ENCODE results near the gene TMEM63C.

Gene TMEM63C

DNA sequence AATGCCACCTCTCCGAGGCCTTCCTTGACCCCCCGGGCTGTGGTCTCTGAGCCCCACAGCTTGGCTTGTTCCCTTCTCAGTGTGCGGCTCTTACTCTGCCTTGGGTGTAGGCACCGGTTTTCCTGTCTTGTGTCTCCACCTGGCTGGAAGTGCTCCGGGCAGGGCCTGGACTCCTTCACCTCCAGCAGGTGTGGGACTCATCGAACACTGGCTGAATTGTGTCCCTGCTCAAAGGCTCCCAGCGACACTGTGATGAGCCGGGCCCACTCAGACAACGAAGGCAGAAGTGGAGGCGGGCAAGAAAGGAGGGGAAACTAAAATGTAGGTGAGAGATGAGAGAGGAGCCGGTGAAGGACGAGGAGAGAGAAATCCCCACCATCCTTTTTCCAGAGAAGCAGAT lies 18.0 kb downstream of the TMEM63C start:
- Histone ChIP-seq H3K36me3 (ENCODE audit: low read length) (no peaks in the 10 kb centered on the region), H3K4me2 (ENCODE audit: low read depth, low read length, poor library complexity, severe bottlenecking) (no peak overlapping the region), H3K9me3 (ENCODE audit: insufficient read depth, low read length) (no peaks in the 10 kb centered on the region), H3K27me3 (ENCODE audit: low read length) (no peaks in the 10 kb centered on the region), H3K4me3 (ENCODE audit: insufficient read depth, low read length, poor library complexity, severe bottlenecking) (no peak overlapping the region), H3K27ac (ENCODE audit: low read depth, low read length) (no peak overlapping the region), H2AFZ (ENCODE audit: low read depth, low read length, severe bottlenecking) (no peak overlapping the region), H3F3A (ENCODE audit: insufficient read depth) (no peaks in the 10 kb centered on the region), H4K20me1 (ENCODE audit: low read depth, low read length) (no peaks in the 10 kb centered on the region), H3K79me2 (ENCODE audit: insufficient read depth, low read length) (no peaks in the 10 kb centered on the region), H3K9ac (ENCODE audit: low read length) (no peak overlapping the region), H3K9me2 (replicated peaks; ENCODE audit: insufficient read depth, low read length) (no peaks in the 10 kb centered on the region)
- TF ChIP-seq CTCF (IDR thresholded peaks at IDR 0.05; ENCODE audit: insufficient read depth, low read length, poor library complexity, severe bottlenecking) (no peak), EZH2phosphoT487 (conservative IDR thresholded peaks at IDR 0.05; ENCODE audit: low read length) (no peak)

- H3K9me2 ChIP-seq (replicated peaks; ENCODE audit: insufficient read depth, low read length) = no peaks in the 10 kb centered on the region
- no peaks in the 10 kb centered on the region for H3K27me3 ChIP-seq (ENCODE audit: low read length)
- H4K20me1 ChIP-seq (ENCODE audit: low read depth, low read length) = no peaks in the 10 kb centered on the region
- H2AFZ ChIP-seq (ENCODE audit: low read depth, low read length, severe bottlenecking) = no peak overlapping the region
- no peaks in the 10 kb centered on the region for H3K79me2 ChIP-seq (ENCODE audit: insufficient read depth, low read length)
- no peak overlapping the region for H3K4me3 ChIP-seq (ENCODE audit: insufficient read depth, low read length, poor library complexity, severe bottlenecking)
- no peaks in the 10 kb centered on the region for H3F3A ChIP-seq (ENCODE audit: insufficient read depth)
- TF ChIP-seq CTCF (IDR thresholded peaks at IDR 0.05; ENCODE audit: insufficient read depth, low read length, poor library complexity, severe bottlenecking) (no peak), EZH2phosphoT487 (conservative IDR thresholded peaks at IDR 0.05; ENCODE audit: low read length) (no peak)
- no peak overlapping the region for H3K9ac ChIP-seq (ENCODE audit: low read length)
- no peak overlapping the region for H3K4me2 ChIP-seq (ENCODE audit: low read depth, low read length, poor library complexity, severe bottlenecking)
- no peaks in the 10 kb centered on the region for H3K36me3 ChIP-seq (ENCODE audit: low read length)
- no peak overlapping the region for H3K27ac ChIP-seq (ENCODE audit: low read depth, low read length)
- H3K9me3 ChIP-seq (ENCODE audit: insufficient read depth, low read length) = no peaks in the 10 kb centered on the region
Measured at GRCh38 chr14:77200406-77200985, 18.9 kb downstream of the TMEM63C start.

DNA sequence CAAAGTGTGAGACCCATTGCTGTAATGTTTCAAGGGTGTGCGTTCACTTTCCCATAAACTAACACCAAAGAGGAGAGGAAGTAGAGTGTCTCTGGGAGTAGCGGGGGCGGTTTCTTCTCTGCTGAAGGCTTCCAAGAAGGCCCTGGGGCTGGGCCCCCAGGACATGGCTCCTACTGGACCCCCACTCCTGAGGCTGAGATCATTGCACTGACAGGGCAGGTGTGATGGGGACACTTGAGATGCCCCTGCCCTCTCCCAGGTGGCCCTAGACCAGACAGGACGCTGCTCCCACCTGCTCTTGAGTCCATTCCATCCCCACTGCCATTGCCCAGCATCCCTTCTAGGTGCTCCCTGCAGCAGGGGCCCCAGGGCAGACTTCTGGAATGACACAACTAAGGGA lies 20.1 kb downstream of the TMEM63C start:
- Histone ChIP-seq H3K27me3 (ENCODE audit: low read length) (no peaks in the 10 kb centered on the region), H4K20me1 (ENCODE audit: low read depth, low read length) (no peaks in the 10 kb centered on the region)

More for the DNA sequence above, 20.1 kb downstream of the TMEM63C start:
- no peaks in the 10 kb centered on the region for H3K36me3 ChIP-seq (ENCODE audit: low read length)
- H3F3A ChIP-seq (ENCODE audit: insufficient read depth) = no peaks in the 10 kb centered on the region
- no peak overlapping the region for H3K9ac ChIP-seq (ENCODE audit: low read length)
- no peak overlapping the region for H3K27ac ChIP-seq (ENCODE audit: low read depth, low read length)
- no peak overlapping the region for H3K4me3 ChIP-seq (ENCODE audit: insufficient read depth, low read length, poor library complexity, severe bottlenecking)
- no peak overlapping the region for H3K4me2 ChIP-seq (ENCODE audit: low read depth, low read length, poor library complexity, severe bottlenecking)
- TF ChIP-seq EZH2phosphoT487 (conservative IDR thresholded peaks at IDR 0.05; ENCODE audit: low read length) (no peak), CTCF (IDR thresholded peaks at IDR 0.05; ENCODE audit: insufficient read depth, low read length, poor library complexity, severe bottlenecking) (no peak)
- H3K9me2 ChIP-seq (replicated peaks; ENCODE audit: insufficient read depth, low read length) = no peaks in the 10 kb centered on the region
- H3K9me3 ChIP-seq (ENCODE audit: insufficient read depth, low read length) = no peaks in the 10 kb centered on the region
- H2AFZ ChIP-seq (ENCODE audit: low read depth, low read length, severe bottlenecking) = no peak overlapping the region
- H3K79me2 ChIP-seq (ENCODE audit: insufficient read depth, low read length) = no peaks in the 10 kb centered on the region
